ENCODE results near the gene ATP10B.

Gene ATP10B

DNA sequence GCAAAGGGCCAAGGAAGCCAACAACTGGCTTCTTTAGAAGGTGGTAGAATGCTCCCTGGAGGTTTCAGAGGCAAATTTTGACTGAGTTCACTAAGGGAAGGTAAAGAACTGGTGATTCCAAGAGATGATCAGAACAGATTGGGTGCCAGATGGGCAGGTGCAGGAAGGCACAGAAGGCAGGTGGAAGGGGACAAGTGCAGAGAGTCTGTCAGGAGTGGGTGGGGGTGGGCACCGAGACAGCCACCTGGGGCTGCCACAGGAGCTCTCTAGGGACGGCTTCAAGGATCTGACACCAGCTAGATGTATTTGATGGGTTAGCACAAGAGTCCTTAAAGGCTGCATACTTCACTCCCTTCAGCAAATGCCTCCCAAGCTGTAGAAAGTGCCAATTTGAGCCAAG is 223.0 kb downstream of the ATP10B start:
- H3K27ac ChIP-seq (ENCODE audit: low read depth, low read length), result no peak overlapping the region
- H3K27me3 ChIP-seq (ENCODE audit: control insufficient read depth, insufficient read depth, low read length), result no peaks in the 10 kb centered on the region
- no peaks in the 10 kb centered on the region for H3K9me3 ChIP-seq (ENCODE audit: control insufficient read depth, insufficient read depth, low read length)
- H3K4me1 ChIP-seq (ENCODE audit: control insufficient read depth, insufficient read depth, low read length), result peaks cover 10% of the 10 kb centered on the region; the same call in 1 of the 2 replicates
- H3K36me3 ChIP-seq (ENCODE audit: control insufficient read depth, insufficient read depth, low read length), result no peaks in the 10 kb centered on the region
- H3K4me3 ChIP-seq (ENCODE audit: low read depth, low read length), result no peak overlapping the region
- H3K9ac ChIP-seq (ENCODE audit: low read depth, low read length), result no peak overlapping the region

DNA sequence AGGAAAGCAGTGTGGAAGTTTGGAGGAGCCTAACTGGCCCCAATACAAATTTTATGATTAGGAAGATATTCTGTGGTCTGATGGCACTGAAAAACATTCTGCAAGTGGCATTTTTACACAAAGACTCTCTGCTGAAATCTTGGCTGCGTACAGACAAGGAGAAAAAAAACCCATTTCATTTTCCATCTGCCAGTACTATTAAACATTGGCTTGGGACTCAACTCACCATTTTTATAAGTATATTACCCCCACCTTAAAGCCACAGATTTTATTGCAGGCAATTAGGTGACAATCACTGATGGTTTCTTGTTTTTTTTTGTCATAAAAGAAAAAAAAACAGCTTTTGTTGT is 223.4 kb downstream of the ATP10B start:
- peaks cover 10% of the 10 kb centered on the region; the same call in 1 of the 2 replicates for H3K4me1 ChIP-seq (ENCODE audit: control insufficient read depth, insufficient read depth, low read length)
- H3K9ac ChIP-seq (ENCODE audit: low read depth, low read length), result no peak overlapping the region
- H3K36me3 ChIP-seq (ENCODE audit: control insufficient read depth, insufficient read depth, low read length), result no peaks in the 10 kb centered on the region
- no peak overlapping the region for H3K4me3 ChIP-seq (ENCODE audit: low read depth, low read length)
- no peak overlapping the region for H3K27ac ChIP-seq (ENCODE audit: low read depth, low read length)
- H3K27me3 ChIP-seq (ENCODE audit: control insufficient read depth, insufficient read depth, low read length), result no peaks in the 10 kb centered on the region
- no peaks in the 10 kb centered on the region for H3K9me3 ChIP-seq (ENCODE audit: control insufficient read depth, insufficient read depth, low read length)

DNA sequence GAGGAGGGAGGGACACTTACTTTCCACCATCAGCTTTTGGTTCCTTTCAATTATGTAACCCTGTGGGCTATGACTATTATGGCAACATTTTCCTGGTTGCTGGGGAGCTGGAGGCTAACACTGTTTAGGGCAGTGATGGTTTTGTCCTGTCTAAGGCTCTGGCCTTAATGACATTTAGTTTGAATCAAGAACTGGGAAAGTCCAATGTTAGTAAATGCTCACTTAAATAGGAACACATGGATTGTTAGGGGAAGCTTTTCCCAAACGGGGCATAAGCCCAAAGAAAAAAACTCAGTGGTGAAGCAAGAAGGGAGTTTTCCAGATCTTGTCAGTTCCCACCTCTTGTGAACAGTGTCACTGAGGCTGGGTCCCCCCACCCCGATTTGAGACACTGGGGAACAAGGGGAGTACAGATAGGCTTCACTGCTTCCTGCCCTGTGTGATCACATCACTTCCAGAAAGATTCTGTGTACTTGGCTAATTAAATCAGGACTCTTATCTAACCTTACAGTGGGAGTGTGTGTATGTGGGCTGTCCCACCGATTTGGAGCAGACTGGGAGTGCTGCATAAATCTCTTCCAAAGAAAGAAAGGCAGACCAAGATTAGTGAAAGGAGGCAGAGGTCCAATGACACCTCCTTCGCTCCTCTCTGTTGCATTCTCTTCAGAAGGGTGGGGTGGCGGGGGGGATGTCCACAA is 223.9 kb downstream of the ATP10B start:
- Histone ChIP-seq H3K27ac (ENCODE audit: low read depth, low read length) (no peak overlapping the region), H3K4me1 (ENCODE audit: control insufficient read depth, insufficient read depth, low read length) (peaks cover 10% of the 10 kb centered on the region; the same call in 1 of the 2 replicates), H3K4me3 (ENCODE audit: low read depth, low read length) (no peak overlapping the region), H3K9me3 (ENCODE audit: control insufficient read depth, insufficient read depth, low read length) (no peaks in the 10 kb centered on the region), H3K9ac (ENCODE audit: low read depth, low read length) (no peak overlapping the region), H3K27me3 (ENCODE audit: control insufficient read depth, insufficient read depth, low read length) (no peaks in the 10 kb centered on the region), H3K36me3 (ENCODE audit: control insufficient read depth, insufficient read depth, low read length) (no peaks in the 10 kb centered on the region)

DNA sequence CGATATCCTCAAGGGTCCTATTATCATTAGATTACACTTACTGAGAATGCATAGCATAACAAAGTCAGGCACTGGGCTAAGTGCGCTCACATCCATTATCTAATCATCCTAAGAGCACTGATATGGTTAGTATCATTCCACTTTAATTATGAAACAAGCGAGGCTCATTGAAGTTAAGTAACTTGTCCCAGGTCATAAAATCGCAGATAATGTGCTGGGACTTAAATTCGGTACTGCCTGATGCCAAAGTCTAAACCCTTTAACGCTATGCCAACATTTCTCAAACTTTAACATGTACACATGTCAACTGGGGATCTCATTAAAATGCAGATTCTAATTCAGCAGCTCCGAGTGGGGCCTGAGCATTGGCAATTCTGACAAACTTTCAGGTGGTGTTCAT is 225.7 kb downstream of the ATP10B start:
- Histone ChIP-seq H3K27me3 (ENCODE audit: control insufficient read depth, insufficient read depth, low read length) (no peaks in the 10 kb centered on the region), H3K9ac (ENCODE audit: low read depth, low read length) (no peak overlapping the region), H3K27ac (ENCODE audit: low read depth, low read length) (no peak overlapping the region), H3K36me3 (ENCODE audit: control insufficient read depth, insufficient read depth, low read length) (no peaks in the 10 kb centered on the region), H3K9me3 (ENCODE audit: control insufficient read depth, insufficient read depth, low read length) (no peaks in the 10 kb centered on the region), H3K4me3 (ENCODE audit: low read depth, low read length) (no peak overlapping the region), H3K4me1 (ENCODE audit: control insufficient read depth, insufficient read depth, low read length) (peaks cover 10% of the 10 kb centered on the region; the same call in 1 of the 2 replicates)

DNA sequence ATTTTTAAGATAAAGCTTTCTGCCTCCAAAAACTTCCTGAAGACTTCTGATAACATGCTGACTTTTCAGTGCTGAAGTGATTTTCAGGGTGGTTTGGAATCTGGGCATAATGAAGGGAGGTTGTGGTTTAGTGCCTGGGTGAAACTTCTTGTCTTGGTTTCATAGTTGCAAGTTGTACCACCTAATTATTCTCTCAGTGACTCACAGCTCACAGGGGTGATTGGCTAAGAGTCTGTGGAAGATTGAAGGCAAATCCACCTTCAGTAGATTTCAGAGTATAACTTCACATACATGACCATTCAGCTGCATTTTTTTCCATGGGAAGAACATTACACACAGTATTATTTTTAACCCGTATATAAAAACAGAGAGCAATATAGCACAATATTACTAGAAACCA is 230.5 kb downstream of the ATP10B start:
- Histone ChIP-seq H3K9ac (ENCODE audit: low read depth, low read length) (no peak overlapping the region), H3K4me1 (ENCODE audit: control insufficient read depth, insufficient read depth, low read length) (peaks cover 7% of the 10 kb centered on the region; the same call in 1 of the 2 replicates)

DNA sequence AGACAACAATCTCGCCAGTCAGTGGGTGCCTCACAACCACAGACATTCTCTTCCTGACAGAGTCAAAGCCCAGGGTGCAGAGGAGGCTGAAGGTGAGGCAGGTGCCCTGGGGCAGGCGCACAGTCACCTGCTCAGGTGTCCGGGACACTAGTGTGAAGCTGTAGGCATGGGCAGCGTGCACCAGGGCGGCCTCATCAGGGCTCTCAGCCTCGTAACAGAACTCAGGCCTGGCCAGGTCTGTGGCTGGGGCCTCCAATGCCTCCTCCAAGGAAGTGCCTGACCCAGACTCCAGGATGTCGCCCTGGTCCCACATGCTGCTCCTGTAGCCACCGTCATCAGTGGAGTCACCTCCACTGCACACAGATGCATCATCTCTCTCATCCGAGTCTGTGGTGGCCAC is 231.6 kb downstream of the ATP10B start:
- no peak overlapping the region for H3K4me3 ChIP-seq (ENCODE audit: low read depth, low read length)
- no peak overlapping the region for H3K27ac ChIP-seq (ENCODE audit: low read depth, low read length)
- no peak overlapping the region for H3K9ac ChIP-seq (ENCODE audit: low read depth, low read length)
- no peaks in the 10 kb centered on the region for H3K9me3 ChIP-seq (ENCODE audit: control insufficient read depth, insufficient read depth, low read length)
- H3K36me3 ChIP-seq (ENCODE audit: control insufficient read depth, insufficient read depth, low read length), result no peaks in the 10 kb centered on the region
- no peaks in the 10 kb centered on the region for H3K4me1 ChIP-seq (ENCODE audit: control insufficient read depth, insufficient read depth, low read length)
- no peaks in the 10 kb centered on the region for H3K27me3 ChIP-seq (ENCODE audit: control insufficient read depth, insufficient read depth, low read length)

More for the DNA sequence above, 230.5 kb downstream of the ATP10B start:
- Histone ChIP-seq H3K27me3 (ENCODE audit: control insufficient read depth, insufficient read depth, low read length) (no peaks in the 10 kb centered on the region), H3K27ac (ENCODE audit: low read depth, low read length) (no peak overlapping the region), H3K36me3 (ENCODE audit: control insufficient read depth, insufficient read depth, low read length) (no peaks in the 10 kb centered on the region), H3K9me3 (ENCODE audit: control insufficient read depth, insufficient read depth, low read length) (no peaks in the 10 kb centered on the region), H3K4me3 (ENCODE audit: low read depth, low read length) (no peak overlapping the region)

DNA sequence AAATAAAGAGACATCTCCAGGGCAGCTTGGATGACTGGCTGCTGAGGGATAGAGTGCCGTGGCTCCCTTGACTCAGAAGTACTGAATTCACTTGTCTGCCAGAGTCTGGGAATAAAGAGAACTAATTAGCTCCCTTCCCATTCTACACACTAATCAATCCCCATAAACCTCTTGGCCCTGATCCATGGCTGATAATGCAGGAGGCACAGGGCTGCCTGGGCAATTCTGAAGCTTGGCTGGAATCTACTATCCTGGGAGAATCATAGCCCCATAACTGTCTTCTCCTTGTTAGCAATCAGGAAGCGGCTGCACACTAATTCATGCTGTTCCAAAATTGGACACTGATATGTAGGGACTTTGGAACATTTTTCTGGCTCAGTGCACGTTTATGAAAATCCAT is 232.6 kb downstream of the ATP10B start:
- H3K27ac ChIP-seq (ENCODE audit: low read depth, low read length), result no peak overlapping the region
- H3K27me3 ChIP-seq (ENCODE audit: control insufficient read depth, insufficient read depth, low read length), result no peaks in the 10 kb centered on the region
- H3K9ac ChIP-seq (ENCODE audit: low read depth, low read length), result no peak overlapping the region

DNA sequence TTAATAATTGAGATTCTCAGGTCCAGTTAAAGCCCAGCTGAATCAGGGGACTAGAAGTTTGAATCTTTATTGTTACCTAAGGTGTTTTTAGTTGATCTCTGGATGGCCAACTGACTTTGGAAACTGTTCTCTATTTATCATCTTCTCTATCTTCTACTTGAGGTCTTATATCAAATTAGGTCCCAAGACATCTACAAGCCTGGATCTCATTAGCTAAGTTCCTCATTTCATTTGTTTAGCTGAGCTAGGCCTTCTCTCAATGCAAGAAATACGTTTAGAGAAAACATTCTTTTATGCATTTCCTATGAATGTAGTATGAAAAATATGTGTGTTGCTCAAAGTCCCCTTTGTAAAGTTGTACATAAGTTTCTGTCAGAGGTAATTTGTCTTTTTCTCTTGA is 233.7 kb downstream of the ATP10B start:
- Histone ChIP-seq H3K4me3 (ENCODE audit: low read depth, low read length) (no peak overlapping the region), H3K27ac (ENCODE audit: low read depth, low read length) (no peak overlapping the region), H3K27me3 (ENCODE audit: control insufficient read depth, insufficient read depth, low read length) (no peaks in the 10 kb centered on the region), H3K4me1 (ENCODE audit: control insufficient read depth, insufficient read depth, low read length) (no peaks in the 10 kb centered on the region), H3K9me3 (ENCODE audit: control insufficient read depth, insufficient read depth, low read length) (no peaks in the 10 kb centered on the region), H3K9ac (ENCODE audit: low read depth, low read length) (no peak overlapping the region), H3K36me3 (ENCODE audit: control insufficient read depth, insufficient read depth, low read length) (no peaks in the 10 kb centered on the region)

More for the DNA sequence above, 232.6 kb downstream of the ATP10B start:
- no peaks in the 10 kb centered on the region for H3K9me3 ChIP-seq (ENCODE audit: control insufficient read depth, insufficient read depth, low read length)
- H3K36me3 ChIP-seq (ENCODE audit: control insufficient read depth, insufficient read depth, low read length), result no peaks in the 10 kb centered on the region
- no peak overlapping the region for H3K4me3 ChIP-seq (ENCODE audit: low read depth, low read length)
- H3K4me1 ChIP-seq (ENCODE audit: control insufficient read depth, insufficient read depth, low read length), result no peaks in the 10 kb centered on the region

DNA sequence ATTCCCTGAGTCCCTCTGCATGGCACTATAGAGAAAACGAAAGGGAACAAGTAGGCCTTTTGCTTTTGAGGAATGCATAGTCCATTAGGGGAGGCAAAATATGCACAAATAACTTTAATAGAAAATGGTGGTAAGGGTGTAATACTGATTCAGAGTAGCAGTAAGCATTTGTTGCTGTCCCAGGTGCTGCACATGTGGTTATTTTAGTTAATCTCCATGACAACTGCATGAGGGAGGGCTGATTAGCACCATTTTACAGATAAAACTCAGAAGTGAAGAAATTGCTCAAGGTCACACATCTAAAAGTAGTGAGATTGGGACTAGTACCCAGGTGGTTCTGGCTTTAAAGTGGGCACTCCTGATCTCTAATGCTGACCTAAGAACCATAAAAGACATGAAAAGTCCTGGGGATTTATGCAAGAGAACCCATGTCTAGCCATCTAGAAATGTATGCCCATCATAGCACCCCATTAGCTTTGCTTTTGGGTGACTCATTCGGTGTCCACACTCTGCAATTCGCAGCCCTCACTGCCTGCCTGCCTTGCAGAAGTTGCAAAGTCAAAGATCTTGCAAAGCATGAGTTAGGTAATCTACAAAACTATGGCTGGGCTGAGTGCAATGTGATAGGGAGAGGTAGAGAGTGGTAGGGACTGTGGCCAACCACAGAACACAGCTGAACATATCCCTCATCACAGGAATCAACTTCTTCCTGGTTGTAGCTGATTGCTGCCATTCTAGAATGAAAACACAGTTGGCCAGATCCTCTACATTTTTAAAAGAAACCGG is 235.1 kb downstream of the ATP10B start:
- Histone ChIP-seq H3K4me1 (ENCODE audit: control insufficient read depth, insufficient read depth, low read length) (no peaks in the 10 kb centered on the region), H3K9me3 (ENCODE audit: control insufficient read depth, insufficient read depth, low read length) (no peaks in the 10 kb centered on the region), H3K27ac (ENCODE audit: low read depth, low read length) (no peak overlapping the region), H3K4me3 (ENCODE audit: low read depth, low read length) (no peak overlapping the region), H3K27me3 (ENCODE audit: control insufficient read depth, insufficient read depth, low read length) (no peaks in the 10 kb centered on the region), H3K9ac (ENCODE audit: low read depth, low read length) (no peak overlapping the region), H3K36me3 (ENCODE audit: control insufficient read depth, insufficient read depth, low read length) (no peaks in the 10 kb centered on the region)

DNA sequence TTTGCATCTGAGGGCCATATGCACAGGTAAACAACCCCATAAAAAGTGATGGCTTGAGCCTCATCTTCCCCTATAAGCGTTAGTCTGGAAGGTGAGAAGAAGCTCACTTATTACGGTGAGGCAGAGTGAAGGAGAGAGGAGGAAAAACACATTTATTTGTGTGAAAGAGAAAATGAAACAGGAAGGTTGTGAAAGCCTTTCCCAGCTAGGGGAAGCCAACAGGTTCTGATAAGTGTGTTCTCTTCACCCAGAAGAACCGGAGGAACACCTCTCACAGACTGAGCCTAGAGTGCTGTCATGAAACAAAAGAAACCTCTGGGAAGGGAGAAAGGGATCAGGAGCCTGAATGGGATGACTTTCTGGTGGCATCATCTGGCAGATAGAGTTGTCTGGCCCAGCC is 237.9 kb downstream of the ATP10B start:
- no peaks in the 10 kb centered on the region for H3K36me3 ChIP-seq (ENCODE audit: control insufficient read depth, insufficient read depth, low read length)
- H3K27me3 ChIP-seq (ENCODE audit: control insufficient read depth, insufficient read depth, low read length), result no peaks in the 10 kb centered on the region
- H3K4me3 ChIP-seq (ENCODE audit: low read depth, low read length), result no peak overlapping the region
- no peak overlapping the region for H3K9ac ChIP-seq (ENCODE audit: low read depth, low read length)
- H3K9me3 ChIP-seq (ENCODE audit: control insufficient read depth, insufficient read depth, low read length), result peaks cover 3% of the 10 kb centered on the region; the same call in 1 of the 2 replicates
- no peaks in the 10 kb centered on the region for H3K4me1 ChIP-seq (ENCODE audit: control insufficient read depth, insufficient read depth, low read length)
- no peak overlapping the region for H3K27ac ChIP-seq (ENCODE audit: low read depth, low read length)

DNA sequence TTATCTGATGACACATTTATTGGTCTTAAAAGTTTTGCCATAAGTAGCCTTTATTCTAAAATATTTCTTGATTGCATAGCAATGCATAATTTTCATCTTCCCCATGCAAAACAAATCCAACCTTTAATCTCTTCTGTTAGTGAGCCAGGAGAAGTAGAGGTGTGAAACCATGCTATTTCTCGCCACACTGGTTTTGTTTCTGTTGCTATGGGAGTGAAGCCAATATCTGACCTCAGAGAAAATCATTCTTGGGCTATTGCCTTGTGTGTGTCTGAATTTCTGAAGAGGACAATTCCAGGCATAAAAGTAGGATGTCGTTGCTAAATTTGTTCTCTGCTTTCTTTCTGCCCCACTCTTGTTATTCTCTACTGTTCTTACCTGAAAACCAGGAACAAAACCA is 246.7 kb downstream of the ATP10B start:
- no peak overlapping the region for H3K9ac ChIP-seq (ENCODE audit: low read depth, low read length)
- no peaks in the 10 kb centered on the region for H3K4me1 ChIP-seq (ENCODE audit: control insufficient read depth, insufficient read depth, low read length)
- H3K27me3 ChIP-seq (ENCODE audit: control insufficient read depth, insufficient read depth, low read length), result no peaks in the 10 kb centered on the region
- no peak overlapping the region for H3K27ac ChIP-seq (ENCODE audit: low read depth, low read length)
- H3K4me3 ChIP-seq (ENCODE audit: low read depth, low read length), result no peak overlapping the region
- no peaks in the 10 kb centered on the region for H3K36me3 ChIP-seq (ENCODE audit: control insufficient read depth, insufficient read depth, low read length)
- peaks cover 2% of the 10 kb centered on the region; the same call in 1 of the 2 replicates for H3K9me3 ChIP-seq (ENCODE audit: control insufficient read depth, insufficient read depth, low read length)
